ENCODE data around the gene GABRG3.
"Not testable (repeated sequence)": the region's sequence is repeated elsewhere in the genome, so short reads cannot be mapped to it uniquely, and the experiment has no call there.

The GABRG3 gene

DNA sequence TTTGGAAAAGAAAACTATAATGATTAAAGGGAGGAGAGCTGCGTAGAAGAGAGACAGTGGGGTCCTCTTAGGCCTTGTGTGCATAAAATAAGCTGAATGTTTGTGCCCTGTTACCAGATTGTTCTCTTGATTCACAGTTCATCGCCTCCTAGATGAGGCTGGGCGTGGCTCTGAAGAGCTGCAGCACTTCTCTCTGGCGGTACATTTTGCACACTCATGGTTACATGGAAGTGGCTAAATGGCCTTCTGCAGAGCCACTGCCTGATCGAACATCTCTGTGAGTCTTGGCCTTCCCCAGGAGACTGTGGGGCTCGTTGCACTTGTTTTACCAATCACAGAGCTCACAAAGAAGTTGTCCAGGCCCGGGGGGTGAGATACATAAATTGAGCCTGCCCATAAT, 208.8 kb downstream of the GABRG3 start:
- DNase-seq (ENCODE audit: low spot score) = no peak

DNA sequence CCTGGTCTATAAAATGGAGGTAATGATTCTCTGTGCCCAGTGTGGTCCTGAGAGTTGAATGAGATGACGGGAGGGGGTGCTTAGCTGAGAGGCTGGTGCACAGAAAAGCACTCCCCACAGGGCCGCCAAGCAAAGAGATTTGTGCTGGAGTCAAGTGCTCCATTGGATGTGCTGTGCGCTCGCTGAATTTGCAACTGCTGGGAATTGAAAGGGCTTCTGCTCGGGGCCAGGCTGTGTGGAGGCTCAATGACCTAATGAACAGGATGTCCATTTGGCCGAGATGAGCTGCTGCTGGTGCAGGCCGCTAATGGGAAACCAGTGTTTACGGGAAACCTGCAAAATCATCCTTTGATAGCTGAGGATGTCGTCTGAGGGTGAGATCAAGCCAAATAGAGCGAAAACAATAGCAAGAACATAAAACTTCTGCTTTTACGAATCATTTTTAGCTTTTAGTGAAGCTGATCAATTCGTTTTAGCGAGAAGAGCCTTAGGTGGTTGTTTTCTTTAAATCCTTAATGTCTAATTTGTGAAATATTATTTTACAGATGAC, 211.7 kb downstream of the GABRG3 start:
- no peak for DNase-seq (ENCODE audit: low spot score)

DNA sequence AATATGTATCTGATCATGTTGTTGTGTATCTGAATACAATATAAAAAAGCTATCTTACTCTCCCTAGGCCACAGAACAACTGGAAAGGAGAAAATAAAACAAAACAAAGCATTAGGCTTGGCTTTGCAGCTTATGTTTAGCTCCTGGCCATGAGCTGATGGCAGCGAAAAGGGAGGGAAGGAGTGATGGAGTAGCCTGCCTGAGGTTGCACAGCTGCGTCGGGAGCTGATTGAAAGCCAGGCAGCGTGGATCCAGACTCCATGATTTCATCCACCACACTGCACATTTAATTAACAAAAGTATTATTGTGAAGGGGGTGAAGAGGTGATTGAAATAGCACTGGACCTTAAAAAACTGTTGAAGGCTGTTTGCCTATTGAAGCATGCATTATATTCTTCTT, 212.2 kb downstream of the GABRG3 start:
- no peak for DNase-seq (ENCODE audit: low spot score)

DNA sequence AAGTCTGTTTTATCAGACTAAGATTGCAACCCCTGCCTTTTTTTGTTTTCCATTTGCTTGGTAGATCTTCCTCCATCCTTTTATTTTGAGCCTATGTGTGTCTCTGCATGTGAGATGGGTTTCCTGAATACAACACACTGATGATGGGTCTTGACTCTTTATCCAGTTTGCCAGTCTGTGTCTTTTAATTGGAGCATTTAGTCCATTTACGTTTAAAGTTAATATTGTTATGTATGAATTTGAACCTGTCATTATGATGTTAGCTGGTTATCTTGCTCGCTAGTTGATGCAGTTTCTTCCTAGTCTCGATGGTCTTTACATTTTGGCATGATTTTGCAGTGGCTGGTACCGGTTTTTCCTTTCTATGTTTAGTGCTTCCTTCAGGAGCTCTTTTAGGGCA, 220.5 kb downstream of the GABRG3 start:
- not testable (repeated sequence) for DNase-seq (ENCODE audit: low spot score)

DNA sequence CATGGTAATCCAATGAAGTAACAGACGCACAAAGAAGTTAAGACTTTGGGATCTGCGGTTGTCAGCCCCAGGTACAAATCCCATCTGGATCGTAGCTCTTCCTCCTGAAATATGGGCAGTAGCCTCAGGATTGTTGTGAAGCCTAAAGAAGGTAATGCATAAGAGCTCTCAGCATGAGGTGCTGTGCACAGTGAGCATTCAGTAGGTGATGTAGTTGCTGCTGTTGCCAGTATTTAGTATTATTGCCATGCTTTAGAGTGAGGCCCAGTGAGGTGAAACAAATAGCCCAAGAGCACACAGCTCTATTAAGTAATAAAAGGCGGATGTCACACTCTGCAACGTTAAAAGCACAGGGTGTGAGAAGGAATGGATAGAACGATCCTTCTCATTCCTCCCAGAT, 225.7 kb downstream of the GABRG3 start:
- no peak for DNase-seq (ENCODE audit: low spot score)

DNA sequence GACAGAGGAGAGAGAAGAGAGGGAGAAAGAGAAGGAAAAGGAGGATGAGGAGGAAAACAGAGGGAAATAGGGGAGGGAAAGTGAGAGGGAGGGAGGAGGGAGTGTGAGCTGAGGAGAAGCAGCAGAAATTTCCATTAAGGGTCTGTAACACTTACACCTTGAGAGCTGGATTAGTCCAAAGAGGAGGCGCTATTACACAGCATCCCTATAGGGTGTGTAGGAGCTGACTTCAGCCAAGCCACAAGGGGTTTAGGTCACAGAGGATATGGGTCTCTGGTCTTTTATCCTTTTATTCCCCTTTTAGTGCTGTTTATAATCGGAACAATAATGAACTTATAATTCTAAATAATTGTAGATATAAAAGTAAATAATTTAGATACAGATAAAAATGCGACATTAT, 230.4 kb downstream of the GABRG3 start:
- no peak for DNase-seq (ENCODE audit: low spot score)

DNA sequence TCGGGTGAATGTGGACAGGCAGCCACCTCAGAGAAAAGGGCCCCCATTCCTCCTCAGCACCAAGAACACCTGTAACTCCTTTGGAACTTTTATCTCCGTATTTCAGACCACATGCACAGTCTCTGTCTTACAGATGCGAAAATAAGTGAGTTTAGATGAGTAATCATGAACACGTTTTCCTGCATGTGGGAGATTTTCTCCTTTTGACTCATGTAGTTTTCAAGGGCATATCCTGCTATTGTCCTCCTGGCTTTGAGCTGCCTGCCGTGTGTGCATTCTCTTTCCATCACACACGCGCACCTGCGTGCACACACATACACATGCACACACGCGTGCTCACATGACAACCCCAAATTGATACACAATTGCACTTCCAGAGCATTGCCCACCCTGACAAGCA, 239.2 kb downstream of the GABRG3 start:
- no peak for DNase-seq (ENCODE audit: low spot score)

DNA sequence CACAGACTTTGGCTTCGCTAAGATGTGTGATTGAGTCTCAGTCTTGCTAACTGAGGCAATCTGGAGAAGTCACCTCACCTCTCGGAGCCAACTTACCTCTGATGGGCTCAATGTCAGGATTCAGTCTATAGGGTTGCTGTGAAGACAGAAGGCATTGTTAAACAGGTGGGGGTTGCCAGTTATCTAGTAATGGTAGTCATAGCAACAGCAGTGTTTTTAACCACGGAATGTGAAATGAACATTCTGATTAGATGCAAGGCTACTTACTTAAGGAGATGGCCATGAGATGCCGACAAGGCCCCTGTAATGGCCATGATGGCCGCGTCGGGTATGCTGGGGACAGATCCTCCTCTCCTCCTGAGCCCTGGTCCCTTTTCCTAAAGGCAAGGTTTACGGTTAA, 243.1 kb downstream of the GABRG3 start:
- DNase-seq (ENCODE audit: low spot score) = no peak

DNA sequence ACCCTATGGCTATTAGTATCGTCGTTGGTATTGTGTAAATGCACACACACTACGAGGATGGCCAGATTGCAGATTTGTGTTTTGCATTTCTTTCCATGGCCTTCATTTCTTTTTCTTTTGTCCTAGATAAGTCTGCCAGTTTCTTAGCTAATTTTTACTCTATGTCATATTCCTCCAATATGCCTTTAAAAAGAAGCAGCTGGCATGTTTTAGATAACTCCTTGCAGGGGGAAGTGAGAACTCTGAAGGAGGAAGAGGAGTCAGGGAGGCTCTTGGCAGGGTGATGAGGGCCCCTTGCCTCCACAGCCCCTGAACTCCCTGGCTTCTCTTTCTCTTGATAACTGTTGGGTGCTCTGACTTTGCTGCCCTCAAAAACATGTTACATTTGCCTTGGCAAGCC, 244.0 kb downstream of the GABRG3 start:
- no peak for DNase-seq (ENCODE audit: low spot score)

DNA sequence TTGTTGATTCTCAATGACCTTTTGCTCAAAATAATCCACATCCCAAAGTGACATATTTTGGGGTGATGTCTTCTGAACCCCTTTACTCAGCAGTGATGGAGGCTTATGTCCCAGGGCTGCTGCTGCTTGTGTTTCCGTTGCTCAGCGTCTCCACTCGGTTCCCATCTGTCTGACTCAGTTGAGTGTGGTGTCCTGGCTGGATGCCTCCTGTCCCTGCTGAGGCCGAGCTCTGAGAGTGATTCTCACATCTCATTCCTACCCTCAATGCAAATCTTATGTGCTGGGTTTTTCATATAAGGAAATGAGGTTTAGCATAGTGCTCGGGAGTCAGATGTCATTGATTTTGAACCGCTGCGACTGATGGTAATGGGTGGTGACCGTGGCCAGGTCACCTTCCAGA, 247.4 kb downstream of the GABRG3 start:
- no peak for DNase-seq (ENCODE audit: low spot score)

DNA sequence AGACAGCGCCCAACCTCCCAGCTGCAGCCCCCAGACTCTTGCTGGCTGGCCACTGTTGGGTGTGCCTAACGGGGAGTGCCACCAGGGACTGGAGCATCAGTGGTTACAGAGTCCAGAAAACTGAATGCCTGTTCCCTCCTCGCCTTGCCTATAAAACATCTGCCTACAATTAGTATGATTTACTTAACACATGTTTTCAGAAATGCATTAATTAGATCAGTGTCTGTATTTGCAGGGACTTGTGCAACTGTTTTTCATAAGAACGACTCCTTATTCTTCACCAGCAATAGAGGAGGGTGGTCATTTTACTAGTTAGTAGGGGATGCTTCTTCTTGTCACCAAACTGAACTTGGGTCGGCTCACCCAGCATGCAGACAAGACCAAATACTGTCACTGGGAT, 248.7 kb downstream of the GABRG3 start:
- DNase-seq (ENCODE audit: low spot score) = no peak

DNA sequence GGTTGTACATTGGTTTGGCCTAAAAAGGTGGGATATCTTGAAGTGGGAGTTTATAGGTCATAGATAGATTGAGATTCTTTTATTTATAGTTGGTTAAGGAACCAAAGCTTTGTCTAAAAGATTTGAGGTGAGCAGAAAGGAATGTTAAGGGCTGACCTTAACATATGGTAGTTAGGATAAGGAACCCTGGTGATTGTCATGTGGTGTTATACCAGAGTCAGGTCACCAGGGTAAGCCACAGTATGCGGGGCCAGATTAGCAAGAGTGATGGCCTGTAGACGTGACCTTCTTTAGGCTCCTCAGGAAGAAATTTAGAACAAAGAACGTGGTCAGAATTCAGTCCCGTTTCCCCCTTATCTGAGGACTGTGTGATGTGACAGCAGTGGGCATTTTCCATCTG, 249.2 kb downstream of the GABRG3 start:
- no peak for DNase-seq (ENCODE audit: low spot score)

DNA sequence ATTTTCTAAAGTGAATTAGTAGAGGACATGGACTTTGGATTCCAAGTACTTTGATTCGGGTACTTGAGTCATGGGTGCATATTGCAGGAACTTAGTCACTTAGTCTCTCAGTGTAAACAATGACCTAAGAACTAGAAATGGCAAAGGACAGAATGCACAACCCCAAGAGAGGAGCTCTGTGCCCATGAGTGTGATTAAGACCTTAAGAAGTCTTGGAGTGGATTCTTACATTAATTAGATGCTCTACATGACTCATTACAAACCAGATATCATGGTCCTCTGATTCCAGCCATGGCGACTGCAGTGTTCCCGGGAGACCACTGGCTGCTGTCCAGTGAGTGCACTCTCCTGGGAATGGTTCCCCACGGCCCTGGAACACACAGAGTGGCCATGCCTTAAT, 251.5 kb downstream of the GABRG3 start:
- no peak for DNase-seq (ENCODE audit: low spot score)

DNA sequence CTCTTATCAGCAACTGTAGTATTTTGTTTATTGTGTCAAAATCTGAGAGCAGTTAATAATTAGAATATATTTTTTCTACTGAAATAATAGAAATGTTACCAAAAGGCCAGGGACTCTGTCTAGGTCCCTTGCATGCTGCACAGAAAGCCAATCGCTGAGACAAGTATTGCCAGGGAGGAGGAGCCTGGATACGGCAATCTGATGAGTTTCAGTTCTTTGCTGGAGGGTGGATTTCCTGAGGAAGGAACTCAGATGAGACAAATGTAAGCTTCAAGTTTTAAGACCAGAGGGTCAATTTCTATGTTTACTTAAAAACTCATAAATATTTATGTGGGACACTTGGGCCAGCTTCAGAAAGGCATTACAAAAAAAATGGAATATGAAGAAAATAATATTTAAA, 252.2 kb downstream of the GABRG3 start:
- DNase-seq (ENCODE audit: low spot score) = no peak

DNA sequence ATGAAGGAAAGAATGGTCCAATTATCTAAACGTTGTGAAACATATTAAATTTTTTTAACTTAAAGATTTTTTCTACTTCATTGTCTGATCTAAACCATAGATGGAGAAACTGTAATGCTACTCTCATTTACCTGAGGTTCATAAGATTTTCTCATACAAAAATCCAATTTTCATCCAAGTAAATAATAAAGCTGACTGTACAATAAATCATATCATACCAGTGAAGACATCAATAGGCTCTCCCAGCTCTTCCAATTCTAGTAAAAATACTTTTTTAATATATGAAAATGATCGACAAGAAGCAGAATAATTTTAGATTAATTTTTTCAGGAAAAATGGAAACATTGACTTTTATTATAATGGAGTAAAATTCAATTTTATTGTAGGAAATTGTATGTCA, 260.8 kb downstream of the GABRG3 start:
- no peak for DNase-seq (ENCODE audit: low spot score)

DNA sequence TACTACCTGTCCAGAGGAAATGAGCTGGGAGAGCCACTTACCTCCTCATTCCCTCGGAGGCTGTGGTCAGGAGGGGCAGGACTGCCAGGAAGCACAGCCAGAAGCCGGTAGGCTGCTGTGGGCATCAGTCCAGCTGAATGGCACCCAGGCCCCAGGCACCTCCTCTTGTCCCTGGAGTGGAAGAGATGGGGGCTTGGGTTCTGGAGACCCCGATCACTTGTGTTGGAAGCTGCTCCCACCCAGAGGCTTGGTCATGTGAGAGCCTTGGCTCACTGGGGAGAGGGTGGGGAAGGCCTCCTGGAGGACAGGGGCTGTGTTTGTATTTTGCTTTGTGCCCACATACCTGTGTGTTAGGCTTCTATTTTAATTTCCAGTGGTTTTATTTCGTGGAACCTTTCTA, 261.9 kb downstream of the GABRG3 start:
- no peak for DNase-seq (ENCODE audit: low spot score)

DNA sequence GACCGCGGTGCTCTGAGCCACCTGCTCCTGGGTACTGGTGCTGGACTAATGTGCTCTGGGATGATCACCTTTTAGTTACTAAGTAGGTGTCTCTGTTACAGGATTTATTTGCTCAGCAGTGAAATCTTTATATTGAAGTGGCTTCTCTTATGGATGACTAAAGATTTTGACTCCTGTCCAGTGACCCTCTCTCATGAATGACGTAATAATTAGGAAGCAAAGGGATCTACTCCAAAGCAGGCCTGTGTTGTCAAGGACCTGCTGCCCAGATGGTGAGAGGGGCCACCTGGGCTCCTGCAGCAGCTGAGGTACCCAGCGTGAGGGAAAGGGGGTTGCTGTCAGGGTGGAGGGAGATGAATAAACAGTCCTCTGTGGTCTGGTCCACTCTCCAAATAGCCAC, 263.6 kb downstream of the GABRG3 start:
- no peak for DNase-seq (ENCODE audit: low spot score)

DNA sequence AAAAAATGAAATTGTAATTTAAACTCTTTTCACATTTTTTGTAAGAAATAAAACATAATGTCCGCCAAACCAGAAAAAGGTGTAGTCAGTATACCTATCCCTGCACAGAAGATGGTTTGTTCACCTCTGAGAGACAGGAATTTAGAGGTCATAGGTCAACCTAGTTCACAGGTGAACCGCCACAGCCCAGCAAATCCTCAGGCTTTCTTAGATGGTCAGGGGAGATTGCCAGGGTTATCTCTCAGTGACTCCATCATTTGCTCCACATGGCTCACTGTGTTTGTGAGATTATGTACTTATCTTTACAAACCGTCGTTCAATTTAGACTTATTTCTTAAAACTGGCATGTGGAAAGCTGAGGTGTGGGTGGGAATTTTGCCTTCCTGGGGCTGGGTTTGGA, 264.2 kb downstream of the GABRG3 start:
- no peak for DNase-seq (ENCODE audit: low spot score)

DNA sequence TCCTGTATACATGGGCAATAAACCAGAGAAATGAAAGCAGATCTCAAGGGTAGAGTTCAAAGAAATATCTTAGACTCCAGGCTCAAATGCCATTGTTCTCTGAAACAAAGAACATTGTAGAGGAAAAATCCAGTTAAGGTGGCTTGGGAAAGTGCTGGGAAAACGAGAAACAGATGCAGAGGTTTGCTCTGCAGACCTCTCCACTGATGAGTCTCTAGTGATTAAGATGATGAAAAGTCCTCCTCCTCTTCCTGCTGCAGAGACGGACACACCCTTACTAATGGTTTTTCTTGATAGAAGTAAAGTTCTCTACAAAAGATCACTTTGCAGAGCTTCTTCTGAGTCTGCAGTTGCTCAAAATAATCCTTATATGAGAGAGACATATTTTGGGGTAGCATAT, 264.7 kb downstream of the GABRG3 start:
- no peak for DNase-seq (ENCODE audit: low spot score)

DNA sequence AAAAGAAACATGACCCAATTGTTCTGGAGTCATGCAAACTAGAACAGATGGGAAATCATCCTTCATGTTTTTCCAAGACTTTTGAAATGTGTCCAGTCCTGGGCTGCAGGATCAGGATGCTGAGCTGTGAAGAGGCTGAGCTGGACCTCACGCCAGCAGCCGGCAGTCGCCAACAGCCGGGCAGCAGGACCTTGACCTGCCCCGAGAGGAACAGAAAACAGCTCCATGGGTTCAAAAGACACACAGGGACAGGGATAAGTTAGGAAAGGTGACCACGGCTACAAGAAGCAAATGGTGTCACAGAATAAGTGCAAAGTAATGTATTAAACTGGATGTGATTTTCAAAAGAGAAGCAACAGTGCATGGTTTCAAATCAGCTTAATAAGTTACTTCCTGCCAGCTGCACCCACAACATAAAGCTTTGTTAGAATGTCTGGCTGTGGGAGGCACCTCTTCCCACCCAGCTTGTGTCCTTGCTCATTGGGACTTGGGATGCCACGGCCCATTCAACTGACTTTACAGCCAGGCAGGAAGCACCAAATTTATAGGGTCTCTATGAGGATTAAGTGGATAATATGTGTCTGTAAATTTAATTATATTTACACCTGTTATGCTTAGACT, 266.4 kb downstream of the GABRG3 start:
- DNase-seq (ENCODE audit: low spot score) = peak; percentile 0

DNA sequence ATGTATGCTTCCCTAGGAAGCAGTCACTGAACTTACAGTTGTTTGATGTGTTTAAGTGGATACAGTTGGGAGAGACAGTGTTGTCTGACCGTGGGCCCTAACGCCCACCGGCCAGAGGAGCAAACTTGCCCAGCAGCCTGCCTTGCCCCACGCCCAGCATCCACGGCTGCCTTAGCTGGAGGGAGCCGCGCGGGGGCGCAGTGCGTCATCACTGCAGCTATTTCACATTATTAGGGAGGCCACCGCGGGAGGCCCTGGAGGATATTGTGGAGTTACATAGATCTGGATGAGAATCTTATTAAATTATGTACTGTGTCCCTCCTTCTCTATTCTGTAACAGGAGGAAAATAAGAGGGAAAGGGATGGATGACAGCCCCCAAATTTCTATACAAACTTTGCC, 267.2 kb downstream of the GABRG3 start:
- peak; percentile 7 for DNase-seq (ENCODE audit: low spot score)

DNA sequence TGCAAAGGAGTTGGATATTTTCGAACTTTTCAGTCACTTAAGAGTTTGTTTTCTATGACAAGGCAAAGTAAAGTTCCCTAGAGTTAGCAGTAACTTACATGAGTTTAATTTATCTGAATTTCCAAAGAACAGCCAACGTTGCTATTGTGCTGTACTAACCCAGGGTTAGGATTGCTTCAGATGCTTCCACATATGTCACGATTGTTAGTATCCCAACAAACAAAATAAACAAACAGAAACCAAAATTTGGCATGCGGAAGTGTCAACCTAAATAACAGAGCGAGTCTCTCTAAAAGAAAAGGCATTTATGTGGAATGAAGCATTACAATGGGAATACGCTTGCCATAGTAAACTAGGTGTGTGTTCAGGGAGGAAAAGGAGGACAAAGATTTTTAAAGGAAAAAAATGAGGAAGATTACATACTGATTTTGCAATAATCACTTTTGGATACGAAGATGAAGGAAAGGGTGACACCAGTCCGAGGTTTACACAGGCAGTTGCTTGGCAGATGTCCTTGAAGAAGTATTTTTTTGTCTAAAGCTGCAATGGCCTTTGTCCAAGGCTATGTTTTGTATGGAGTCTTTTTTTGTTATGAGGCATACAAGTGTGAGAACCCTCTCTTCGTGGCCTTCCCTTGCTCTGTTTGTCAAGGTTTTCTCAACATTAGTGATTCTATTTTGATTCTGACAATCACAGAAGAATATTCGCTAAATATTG, 267.9 kb downstream of the GABRG3 start:
- DNase-seq (ENCODE audit: low spot score) = no peak

DNA sequence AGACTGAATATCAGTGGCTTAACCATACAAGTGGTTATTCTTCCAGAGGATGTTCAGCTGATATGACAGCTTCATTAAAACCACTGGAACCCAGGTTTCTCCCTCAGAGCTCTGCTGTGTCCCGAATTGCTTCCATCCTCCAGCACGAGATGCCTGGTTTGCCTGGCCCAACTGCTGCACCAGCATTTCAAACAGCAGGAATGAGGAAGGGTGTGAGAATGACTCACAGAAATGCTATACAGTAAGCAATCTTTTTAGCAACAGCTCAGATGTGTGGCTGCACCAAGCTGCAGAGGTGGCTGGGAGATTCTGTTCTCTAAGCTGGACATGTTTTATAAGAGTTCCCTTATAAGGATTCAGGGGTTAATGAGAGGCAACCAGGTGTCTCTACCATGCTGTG, 271.0 kb downstream of the GABRG3 start:
- DNase-seq (ENCODE audit: low spot score) = no peak

DNA sequence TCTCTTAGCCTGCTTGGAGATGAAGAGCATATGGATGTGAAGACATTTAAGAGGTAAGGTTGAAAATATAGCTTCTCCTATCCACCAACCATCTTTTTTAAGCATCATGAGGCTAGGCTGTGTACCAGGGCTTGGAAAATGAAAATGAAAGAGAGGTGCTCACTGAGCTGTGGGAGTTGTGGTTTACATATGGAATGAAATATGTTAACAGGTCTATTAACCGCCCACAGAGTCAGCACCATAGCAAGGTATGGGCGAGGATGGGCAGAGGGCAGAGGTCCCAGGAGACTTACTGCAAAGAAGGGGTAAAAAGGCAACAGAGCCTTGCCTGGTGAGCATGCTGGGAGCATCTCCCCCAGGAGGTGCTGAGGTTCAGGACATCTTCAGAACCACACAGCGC, 273.1 kb downstream of the GABRG3 start:
- no peak for DNase-seq (ENCODE audit: low spot score)

Measured in cerebellar cortex (tissue), 1 donor.